H1 (cell line): Measurements from ENCODE around the gene ZSCAN12. TPM values are rescaled to one million over a fixed set of nuclear protein-coding genes. Genes with fewer than 3 reads are reported as not detected.

Source experiments
- BCL11A ChIP-seq, 2 experiments: IDR thresholded peaks; one replicate each; pipeline ENCODE4 v1.6.1; 2011; ENCODE audit warnings: low read depth in 2 of 2, low read length in 2 of 2, mild to moderate bottlenecking in 2 of 2
- RAD21 ChIP-seq, 2 experiments: IDR thresholded peaks in 1 of 2; conservative IDR thresholded peaks in 1 of 2; 2 replicates each; pipeline ENCODE4 v1.6.1; 2011; ENCODE audit warnings: low read depth in 2 of 2, low read length in 2 of 2, improper control_type of control experiment in 1 of 2, inconsistent platforms in 1 of 2, mild to moderate bottlenecking in 1 of 2, moderate library complexity in 1 of 2
- polyA plus RNA-seq, 7 experiments: library from polyadenylated mRNA; depleted of rRNA in 3 of 7; stranded (reverse) in 5 of 7; unstranded in 2 of 7; fragments of >200 nt in 5 of 7; fragments of 200-250 nt in 2 of 7; gene quantifications; 1 replicate in 5 of 7; 2 replicates in 1 of 7; 4 replicates in 1 of 7; pipeline versions ENCODE4 v1.2.1 to v1.2.3, GENCODE V29; 2011 to 2013; ENCODE audit warnings: missing spikeins in 2 of 7, mixed read lengths in 2 of 7
- total RNA-seq: library from RNA; stranded (reverse); fragmentation: NEBNext Ultra II Directional; extraction: Animal tissue kit (Norgen Biotek cat#: 25700); gene quantifications from 2 replicates; pipeline ENCODE4 v1.2.1, GENCODE V29; 2021
- TF ChIP-seq, protein P1 (sequence below): IDR thresholded peaks from 2 replicates; pipeline ENCODE4 v1.6.1; 2011; ENCODE audit warnings: low read length, improper control_type of control experiment

ZSCAN12 gene
- total and polyA plus RNA-seq, 2 of the 8 experiments (the other 6 are each of a cell fraction or from before 2014, with no cell fraction given): 2.2 to 9.6 TPM

DNA sequence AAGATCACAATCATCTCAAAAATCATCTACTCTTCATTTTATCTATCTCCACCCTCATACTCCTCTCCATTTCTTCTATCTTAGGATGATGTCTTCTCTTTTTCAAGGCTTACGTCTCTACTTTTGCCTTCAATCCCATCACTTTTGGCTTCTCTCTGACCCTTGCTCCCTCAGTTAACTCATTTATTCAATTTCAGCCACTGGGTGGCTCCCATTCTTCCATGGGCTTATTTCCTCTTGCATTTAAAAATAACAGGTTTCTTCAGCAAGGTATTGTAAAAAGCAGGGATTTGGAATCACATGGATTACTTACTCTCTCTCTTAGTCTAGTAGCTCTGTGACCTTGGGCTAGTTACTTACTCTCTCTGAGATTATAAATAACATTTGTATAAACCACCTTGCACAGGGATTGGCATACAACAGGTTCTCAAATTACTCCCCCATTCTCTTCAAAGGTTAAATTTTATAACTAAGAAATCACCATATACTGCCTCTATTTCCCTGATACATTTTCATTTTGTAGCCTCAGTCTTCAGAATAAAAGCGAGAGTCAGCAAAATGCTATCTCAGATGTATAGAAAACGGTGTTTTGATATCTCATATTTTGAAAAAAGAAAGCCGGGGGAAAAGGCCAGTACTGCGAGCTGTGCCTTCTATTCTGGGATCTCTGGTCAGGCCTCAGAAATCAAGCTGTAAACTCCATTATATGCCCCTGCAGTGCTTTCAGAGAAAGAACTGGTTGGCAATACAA is 5.5 kb downstream of the ZSCAN12 start (continued):
- TF ChIP-seq, protein P1, sequence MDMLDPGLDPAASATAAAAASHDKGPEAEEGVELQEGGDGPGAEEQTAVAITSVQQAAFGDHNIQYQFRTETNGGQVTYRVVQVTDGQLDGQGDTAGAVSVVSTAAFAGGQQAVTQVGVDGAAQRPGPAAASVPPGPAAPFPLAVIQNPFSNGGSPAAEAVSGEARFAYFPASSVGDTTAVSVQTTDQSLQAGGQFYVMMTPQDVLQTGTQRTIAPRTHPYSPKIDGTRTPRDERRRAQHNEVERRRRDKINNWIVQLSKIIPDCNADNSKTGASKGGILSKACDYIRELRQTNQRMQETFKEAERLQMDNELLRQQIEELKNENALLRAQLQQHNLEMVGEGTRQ: no peak
- TF ChIP-seq BCL11A (IDR thresholded peaks at IDR 0.05; ENCODE audit: low read depth in 2 of 2, low read length in 2 of 2) (no peak), RAD21 (IDR thresholded peaks at IDR 0.05 in 1 of 2, conservative IDR thresholded peaks at IDR 0.05 in 1 of 2; ENCODE audit: low read depth in 2 of 2, low read length in 2 of 2) (peak in 1 of 2 experiments; percentile 2; a peak in 2 of 4 replicates)
